ENCODE measurements around the gene PDE10A.

PDE10A gene

DNA sequence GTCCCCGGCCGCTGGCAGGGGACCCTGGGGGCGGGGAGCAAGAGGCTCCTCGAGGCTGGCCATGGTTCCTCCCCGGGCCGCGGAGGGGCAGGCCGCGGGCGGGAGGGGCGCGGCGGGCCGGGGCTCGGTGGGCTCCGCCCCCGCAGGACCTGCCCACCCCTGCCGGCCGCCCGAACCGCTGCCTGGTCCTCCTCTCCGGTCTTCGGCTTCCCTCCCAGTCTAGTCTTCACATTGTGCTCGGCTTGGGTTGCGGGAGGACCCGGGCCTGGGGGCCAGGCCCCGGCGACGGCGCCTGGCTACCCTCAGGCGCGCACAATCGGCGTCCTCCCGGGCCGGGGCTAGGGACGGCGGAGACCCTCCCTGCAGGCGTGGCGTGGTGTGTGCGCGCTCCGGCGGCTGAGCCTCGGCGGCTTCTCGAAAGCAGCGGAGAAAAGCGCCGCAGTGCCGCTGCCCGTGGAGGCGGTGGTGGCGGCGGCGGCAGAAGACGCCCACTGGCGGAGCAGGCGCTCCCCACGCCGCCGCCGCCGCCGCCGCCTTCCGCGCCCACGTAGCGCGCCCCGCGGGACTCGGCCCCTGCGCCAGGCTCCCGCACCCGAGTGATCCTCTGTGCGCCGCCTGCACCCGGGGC is at the start of gene PDE10A:
Gene PDE10A, minus strand, starts transcription at position 493 of the 628 bp plus-strand sequence. Its CDS starts 430 bp downstream, at position 63.
- no peak for DNase-seq (ENCODE audit: low read depth in 1 of 2, low spot score in 1 of 2)

GRCh38 chr6:165708985-165709576 is 46.0 kb upstream of the PDE10A start:
- no peak for DNase-seq (ENCODE audit: low read depth in 1 of 2, low spot score in 1 of 2)

- DNase-seq (ENCODE audit: low read depth in 1 of 2, low spot score in 1 of 2), result no peak
Observed at GRCh38 chr6:165707067-165707853, 44.2 kb upstream of the PDE10A start.

GRCh38 chr6:165705941-165706340 is 42.9 kb upstream of the PDE10A start:
- DNase-seq (ENCODE audit: low read depth in 1 of 2, low spot score in 1 of 2), result no peak

DNA sequence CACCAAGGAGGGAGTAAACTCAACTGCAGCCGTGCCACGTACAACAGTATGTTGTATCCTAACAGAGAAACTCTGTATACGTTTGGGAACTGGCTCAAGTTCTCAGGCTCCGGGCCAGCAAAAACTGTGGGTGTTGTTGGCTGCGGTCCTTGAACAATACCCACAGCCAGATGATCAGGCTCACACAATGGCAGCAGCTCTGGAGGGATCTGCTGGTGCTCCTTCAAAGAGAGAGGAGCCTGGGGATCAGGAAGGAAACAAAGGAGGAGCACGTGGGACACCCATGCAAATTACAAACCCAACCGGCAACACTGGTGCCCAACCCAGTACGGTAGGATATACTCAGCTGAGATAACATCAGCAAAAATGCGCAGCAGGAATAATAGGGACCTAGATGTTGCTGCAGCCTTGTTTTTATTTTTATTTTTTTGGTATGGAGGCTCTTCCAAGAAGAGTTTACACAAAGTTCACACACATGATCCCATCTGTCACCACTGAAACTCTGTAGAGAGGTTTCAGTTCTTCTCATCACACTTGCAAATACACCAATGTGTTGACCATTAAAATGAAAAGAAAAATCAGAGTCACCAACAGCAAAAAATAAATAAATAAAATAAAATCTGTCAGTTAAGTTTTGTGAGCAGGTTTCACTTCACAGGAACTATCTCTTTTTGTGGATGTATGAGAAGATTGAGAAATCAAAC is 41.2 kb upstream of the PDE10A start:
- no peak for DNase-seq (ENCODE audit: low read depth in 1 of 2, low spot score in 1 of 2)

DNA sequence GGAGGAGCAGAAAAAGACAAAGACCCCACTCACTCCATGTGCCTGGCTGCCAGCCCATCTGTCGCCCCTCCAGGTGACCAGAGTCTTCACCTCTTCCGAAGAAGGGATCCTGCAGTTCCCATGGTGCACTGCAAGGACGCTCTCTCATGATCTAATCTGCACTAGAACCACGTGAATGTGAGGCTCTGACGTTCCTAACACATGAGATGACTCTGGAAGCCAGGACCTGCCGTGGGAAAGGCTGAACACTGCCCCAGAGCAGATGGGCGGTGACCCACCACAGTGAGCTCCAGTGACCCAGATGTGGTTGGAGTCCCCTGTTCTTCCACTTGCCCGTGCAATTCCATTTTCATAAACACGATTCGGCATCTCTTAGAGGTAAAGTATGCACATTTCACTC is 39.6 kb upstream of the PDE10A start:
- no peak for DNase-seq (ENCODE audit: low read depth in 1 of 2, low spot score in 1 of 2)

GRCh38 chr6:165701564-165702354 is 38.7 kb upstream of the PDE10A start:
- DNase-seq (ENCODE audit: low read depth in 1 of 2, low spot score in 1 of 2), result no peak

DNA sequence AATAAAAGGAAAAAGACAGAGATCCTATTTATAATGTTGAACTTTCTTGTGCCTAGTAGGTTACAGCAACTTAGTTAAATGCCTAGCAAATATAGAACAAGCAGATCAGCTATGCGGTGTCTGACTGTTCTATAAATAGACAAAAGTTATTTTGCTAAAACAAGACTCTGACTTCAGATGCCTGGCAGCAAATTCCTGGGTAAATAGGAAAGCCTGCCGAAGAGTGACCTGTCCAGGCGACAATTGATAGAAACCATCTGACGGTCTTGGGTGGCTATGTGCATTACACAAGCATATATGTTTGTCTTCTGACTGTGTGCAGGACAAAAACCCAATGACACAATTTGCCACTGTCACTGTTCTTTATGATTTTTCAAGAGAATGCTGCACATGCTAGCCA is 38.0 kb upstream of the PDE10A start:
- no peak for DNase-seq (ENCODE audit: low read depth in 1 of 2, low spot score in 1 of 2)

DNA sequence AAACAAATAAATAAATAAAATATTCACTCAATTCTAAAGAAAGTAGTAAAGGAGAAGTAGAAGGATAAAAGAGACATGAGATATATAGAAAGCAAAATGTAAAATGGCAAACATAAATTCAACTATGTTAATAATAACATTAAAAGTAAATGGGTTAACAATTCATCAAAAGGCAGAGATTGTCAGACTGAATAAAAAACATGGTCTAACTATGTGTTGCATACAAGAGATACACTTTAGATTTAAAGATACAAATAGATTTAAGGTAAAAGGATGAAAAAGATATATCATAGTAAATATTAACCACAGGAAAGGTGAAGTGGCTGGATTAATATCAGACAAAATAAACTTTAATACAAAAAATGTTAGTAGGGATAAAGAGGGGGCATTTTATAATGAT is 35.8 kb upstream of the PDE10A start:
- DNase-seq (ENCODE audit: low read depth in 1 of 2, low spot score in 1 of 2), result no peak

GRCh38 chr6:165697171-165697570 is 34.1 kb upstream of the PDE10A start:
- no peak for DNase-seq (ENCODE audit: low read depth in 1 of 2, low spot score in 1 of 2)

DNA sequence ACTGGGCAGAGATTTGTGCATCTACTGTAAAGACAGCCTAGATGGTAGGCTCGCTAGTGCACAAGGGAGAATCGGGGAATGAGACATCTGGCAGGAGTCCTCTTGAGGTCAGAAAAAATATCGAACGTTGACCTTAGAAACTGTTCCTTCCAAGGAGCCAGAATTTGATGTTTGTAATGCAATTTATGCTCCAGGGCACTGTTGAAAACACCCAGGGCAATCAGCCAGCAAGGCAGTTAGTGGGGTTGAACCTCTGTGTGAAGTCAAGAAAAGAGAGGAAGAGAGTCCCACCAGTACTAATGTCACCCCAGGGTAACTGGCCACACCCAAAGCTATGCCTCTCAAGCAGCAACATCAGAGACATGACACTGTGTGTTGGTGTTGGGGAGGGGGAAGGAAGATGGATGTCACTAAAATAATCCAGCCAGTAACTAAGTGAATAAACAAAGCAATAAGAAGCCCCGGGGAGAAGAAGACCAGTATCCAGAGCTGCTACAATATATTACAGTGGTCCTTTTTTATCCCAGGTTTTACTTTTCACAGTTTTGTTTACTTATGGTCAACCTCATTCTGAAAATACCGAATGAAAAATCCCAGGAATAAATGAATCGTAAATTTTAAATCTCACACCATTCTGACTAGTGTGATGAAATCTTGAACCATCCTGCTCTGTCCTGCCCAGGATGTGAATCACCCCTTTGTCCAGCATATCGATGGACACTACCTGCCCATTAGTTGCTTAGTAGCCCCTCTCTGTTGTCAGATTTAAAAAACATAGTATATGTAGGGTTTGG is 32.9 kb upstream of the PDE10A start:
- DNase-seq (ENCODE audit: low read depth in 1 of 2, low spot score in 1 of 2), result no peak

DNA sequence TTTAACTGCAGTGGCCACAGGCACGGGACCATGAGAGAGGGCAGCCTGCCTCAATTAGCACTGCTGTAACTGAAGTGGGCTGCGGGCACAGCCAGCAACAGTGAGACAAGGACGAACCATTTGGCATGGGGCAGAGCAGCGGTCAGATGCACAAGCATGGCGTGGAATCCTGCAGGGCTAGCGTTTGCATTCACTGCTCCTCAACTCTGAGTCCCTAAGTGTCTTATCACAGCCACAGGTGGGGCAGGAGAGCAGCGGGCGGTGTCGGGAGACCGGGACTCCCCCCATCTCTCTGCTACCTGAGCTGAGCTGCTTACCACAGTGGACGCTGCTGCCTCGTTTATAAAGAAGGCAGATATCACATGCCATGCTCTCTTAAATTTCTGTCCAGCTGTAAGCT is 31.3 kb upstream of the PDE10A start:
- DNase-seq (ENCODE audit: low read depth in 1 of 2, low spot score in 1 of 2), result no peak

DNA sequence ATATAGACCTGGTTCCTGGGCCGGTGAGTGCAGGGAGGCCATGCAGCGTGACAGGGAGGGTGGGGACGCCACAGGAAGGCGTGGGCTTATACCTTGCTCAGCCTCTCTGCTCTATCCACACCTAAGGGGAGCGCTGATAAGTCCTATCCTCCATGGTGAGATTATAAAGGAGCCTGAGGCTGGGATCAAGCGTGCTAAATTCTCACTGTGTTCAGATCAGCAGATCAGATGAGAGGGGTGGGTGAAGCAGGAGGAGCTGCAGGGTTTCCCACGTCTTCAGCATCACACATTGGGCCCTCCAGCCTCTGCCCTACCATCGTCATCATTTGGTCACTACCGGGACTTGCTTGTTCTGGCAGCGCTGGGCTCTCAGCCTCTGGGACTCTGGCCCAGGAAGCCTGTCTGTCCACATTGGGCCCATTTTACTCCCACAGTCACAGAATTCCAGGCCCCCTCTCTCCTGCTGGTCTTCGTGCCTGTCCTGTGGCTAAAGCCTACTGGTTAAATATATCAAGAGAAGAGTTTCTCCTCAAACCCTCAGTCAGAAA is 29.1 kb upstream of the PDE10A start:
- no peak for DNase-seq (ENCODE audit: low read depth in 1 of 2, low spot score in 1 of 2)

DNA sequence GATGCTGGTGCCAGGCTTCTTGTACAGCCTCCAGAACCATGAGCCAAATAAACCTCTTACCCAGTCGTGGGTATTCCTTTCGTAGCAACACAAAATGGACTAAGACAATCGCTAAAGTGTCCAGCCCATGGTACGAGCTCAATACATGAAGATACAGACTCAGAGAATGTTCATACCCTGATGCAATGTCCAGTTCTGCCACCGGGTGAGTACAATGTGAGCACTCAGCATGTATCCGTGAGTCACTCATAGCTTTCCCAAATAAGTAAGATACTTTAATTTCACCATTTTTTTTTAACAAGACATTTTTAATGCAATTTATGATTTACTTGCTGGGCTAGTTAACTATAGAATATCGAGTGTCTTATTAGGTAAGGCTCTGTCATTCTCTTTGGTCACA is 26.7 kb upstream of the PDE10A start:
- DNase-seq (ENCODE audit: low read depth in 1 of 2, low spot score in 1 of 2), result no peak

DNA sequence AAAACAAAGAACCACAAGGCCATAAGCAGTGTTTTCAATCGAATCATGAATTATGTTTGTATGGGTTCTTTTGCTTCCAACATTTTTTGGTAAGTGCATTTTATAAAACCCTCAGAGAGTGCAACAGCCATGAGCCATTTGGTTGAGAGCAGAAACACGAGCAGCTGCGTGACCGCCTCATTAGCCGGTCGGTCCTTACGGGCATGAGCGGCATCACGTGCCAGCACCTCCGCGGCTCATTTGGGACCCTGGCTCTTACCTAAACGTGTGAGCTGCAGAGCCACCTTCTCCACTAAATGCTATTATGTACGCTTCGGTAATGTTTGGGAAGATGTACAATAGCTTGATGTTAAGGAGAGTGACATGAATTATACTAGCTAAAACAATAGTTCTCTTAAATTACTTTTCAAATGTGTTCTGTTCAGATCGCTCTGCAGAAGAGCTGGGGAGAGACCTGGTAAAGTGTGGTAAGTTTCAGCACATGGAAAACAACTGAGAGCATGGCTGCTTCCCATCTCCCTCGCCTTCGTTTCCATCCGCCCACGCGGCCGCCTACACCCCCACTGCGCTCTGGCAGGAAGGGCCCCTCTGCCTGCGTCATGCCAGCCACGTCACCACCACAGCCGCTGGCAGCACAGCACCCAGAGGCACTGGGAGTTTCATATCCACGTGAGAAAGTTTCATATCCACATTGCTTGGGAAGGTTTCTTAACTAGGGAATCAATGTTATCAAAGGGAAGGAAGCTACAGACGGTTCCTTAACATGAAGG is 23.7 kb upstream of the PDE10A start:
- no peak for DNase-seq (ENCODE audit: low read depth in 1 of 2, low spot score in 1 of 2)

DNA sequence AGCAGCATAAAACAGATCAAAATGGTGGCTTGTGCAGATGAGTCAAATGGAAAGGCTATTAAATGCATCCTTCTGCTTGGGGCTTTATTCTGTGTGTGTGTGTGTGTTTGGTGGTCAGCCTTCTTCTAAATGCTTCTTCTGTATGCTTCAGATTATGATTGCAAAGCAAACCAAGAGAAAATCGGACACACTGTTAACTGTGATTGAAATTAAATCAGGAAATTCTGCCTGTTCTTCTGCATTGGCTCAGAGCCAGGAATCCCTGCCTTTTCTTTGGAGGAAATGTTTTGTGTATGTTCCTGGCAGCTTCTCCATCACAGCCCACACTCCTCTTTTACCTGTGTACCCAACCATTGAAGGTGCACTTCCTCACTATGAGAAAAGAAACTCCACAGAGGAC is 22.3 kb upstream of the PDE10A start:
- DNase-seq (ENCODE audit: low read depth in 1 of 2, low spot score in 1 of 2), result no peak

GRCh38 chr6:165684333-165684732 is 21.3 kb upstream of the PDE10A start:
- no peak for DNase-seq (ENCODE audit: low read depth in 1 of 2, low spot score in 1 of 2)

- no peak for DNase-seq (ENCODE audit: low read depth in 1 of 2, low spot score in 1 of 2)
Observed at GRCh38 chr6:165680975-165681374, 17.9 kb upstream of the PDE10A start.

- DNase-seq (ENCODE audit: low read depth in 1 of 2, low spot score in 1 of 2), result no peak
Observed at GRCh38 chr6:165679326-165679725, 16.3 kb upstream of the PDE10A start.

All from activated CD4-positive, alpha-beta T cell treated with anti-CD3 and anti-CD28 coated beads, Interleukin-2, amount 50 U/mL, for 24 hours (primary cell).